NCI-H2029 (cell line): Measurements from ENCODE around the gene LRRC47.

Experiments
- DNase-seq: peaks from one replicate; lab custom pipeline; 2025; lab: John Stamatoyannopoulos, UW

Gene LRRC47

GRCh38 chr1:3796215-3797061 lies at the start of gene LRRC47:
Gene LRRC47, minus strand, starts transcription at chr1:3796498. Its CDS starts 22 bp downstream, at chr1:3796476.
- DNase-seq, result no peak

GRCh38 chr1:3842912-3843311 lies 46.6 kb upstream of the LRRC47 start:
- no peak for DNase-seq

GRCh38 chr1:3841491-3841890 lies 45.2 kb upstream of the LRRC47 start:
- no peak for DNase-seq

GRCh38 chr1:3838788-3839187 lies 42.5 kb upstream of the LRRC47 start:
- no peak for DNase-seq

GRCh38 chr1:3837685-3838084 lies 41.4 kb upstream of the LRRC47 start:
- no peak for DNase-seq

GRCh38 chr1:3837200-3837599 lies 40.9 kb upstream of the LRRC47 start:
- no peak for DNase-seq

GRCh38 chr1:3836421-3836820 lies 40.1 kb upstream of the LRRC47 start:
- no peak for DNase-seq

- no peak for DNase-seq
Measured at GRCh38 chr1:3834701-3835100, 38.4 kb upstream of the LRRC47 start.

- no peak for DNase-seq
Measured at GRCh38 chr1:3831689-3832088, 35.4 kb upstream of the LRRC47 start.

GRCh38 chr1:3828391-3828790 lies 32.1 kb upstream of the LRRC47 start:
- DNase-seq, result no peak

GRCh38 chr1:3827813-3828307 lies 31.6 kb upstream of the LRRC47 start:
- no peak for DNase-seq

- DNase-seq, result no peak
Measured at GRCh38 chr1:3825356-3825755, 29.1 kb upstream of the LRRC47 start.

GRCh38 chr1:3824650-3825049 lies 28.4 kb upstream of the LRRC47 start:
- DNase-seq, result no peak

GRCh38 chr1:3822421-3822820 lies 26.1 kb upstream of the LRRC47 start:
- no peak for DNase-seq

GRCh38 chr1:3821908-3822307 lies 25.6 kb upstream of the LRRC47 start:
- no peak for DNase-seq

- DNase-seq, result no peak
Measured at GRCh38 chr1:3821447-3821846, 25.1 kb upstream of the LRRC47 start.

- no peak for DNase-seq
Measured at GRCh38 chr1:3821004-3821403, 24.7 kb upstream of the LRRC47 start.

- DNase-seq, result no peak
Measured at GRCh38 chr1:3820316-3820715, 24.0 kb upstream of the LRRC47 start.

- no peak for DNase-seq
Measured at GRCh38 chr1:3819771-3820200, 23.5 kb upstream of the LRRC47 start.

- no peak for DNase-seq
Measured at GRCh38 chr1:3817821-3818597, 21.7 kb upstream of the LRRC47 start.

- no peak for DNase-seq
Measured at GRCh38 chr1:3817138-3817740, 20.9 kb upstream of the LRRC47 start.

- DNase-seq, result no peak
Measured at GRCh38 chr1:3816331-3817137, 20.2 kb upstream of the LRRC47 start.
